Measurements from ENCODE around the gene MYO5A.

GRCh38 chr15:52523647-52524046 lies 5.0 kb downstream of the MYO5A start:
- TF ChIP-seq, protein P1, sequence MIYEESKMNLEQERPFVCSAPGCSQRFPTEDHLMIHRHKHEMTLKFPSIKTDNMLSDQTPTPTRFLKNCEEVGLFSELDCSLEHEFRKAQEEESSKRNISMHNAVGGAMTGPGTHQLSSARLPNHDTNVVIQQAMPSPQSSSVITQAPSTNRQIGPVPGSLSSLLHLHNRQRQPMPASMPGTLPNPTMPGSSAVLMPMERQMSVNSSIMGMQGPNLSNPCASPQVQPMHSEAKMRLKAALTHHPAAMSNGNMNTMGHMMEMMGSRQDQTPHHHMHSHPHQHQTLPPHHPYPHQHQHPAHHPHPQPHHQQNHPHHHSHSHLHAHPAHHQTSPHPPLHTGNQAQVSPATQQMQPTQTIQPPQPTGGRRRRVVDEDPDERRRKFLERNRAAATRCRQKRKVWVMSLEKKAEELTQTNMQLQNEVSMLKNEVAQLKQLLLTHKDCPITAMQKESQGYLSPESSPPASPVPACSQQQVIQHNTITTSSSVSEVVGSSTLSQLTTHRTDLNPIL (CRISPR knock-in tag; IDR thresholded peaks at IDR 0.05; ENCODE audit: low read depth) = no peak
- TF ChIP-seq SNAI2 (CRISPR knock-in tag; IDR thresholded peaks at IDR 0.05) (no peak), ESRRG (CRISPR knock-in tag; IDR thresholded peaks at IDR 0.05) (no peak)
